ENCODE measurements around the gene CDH1.

- no peak for TF ChIP-seq POLR2A (IDR thresholded peaks at IDR 0.05)
- TF ChIP-seq CTCF (IDR thresholded peaks at IDR 0.05): no peak
- TF ChIP-seq EP300 (IDR thresholded peaks at IDR 0.05): no peak
Observed at GRCh38 chr16:68866933-68867332, 129.8 kb downstream of the CDH1 start.

All from tibial nerve (tissue), 4 donors.